Pancreas (tissue), 10 donors: Measurements from ENCODE around the gene KIF13A. TPM values are rescaled to one million over a fixed set of nuclear protein-coding genes. Genes with fewer than 3 reads are reported as not detected.

Experiments
- ATAC-seq, 4 donors: fragments of 200-7000 bp; cut with Tn5 transposase; one replicate each; pipeline versions ENCODE4 v1.8.0 to v1.9.1; 2020; ENCODE audit warnings: mild to moderate bottlenecking in 4 of 4, moderate library complexity in 4 of 4
- DNase-seq, 6 donors: peaks; one replicate each; pipeline ENCODE4 v3.0.0-alpha.2; 2020
- FAIRE-seq: peaks from 2 replicates; lab custom pipeline; 2012; peaks lifted over from hg19 to GRCh38; lab: Jason Lieb, UNC
- H3K27ac ChIP-seq, 4 donors: fragments of 200-600 bp; sonication (generic); 1 replicate in 3 of 4; 2 replicates in 1 of 4; pipeline versions ENCODE4 v1.5.0 to v1.8.0; 2020
- H3K27me3 ChIP-seq, 4 donors: fragments of 200-600 bp; one replicate each; pipeline ENCODE4 v1.8.0; 2021
- H3K36me3 ChIP-seq, 3 donors: fragments of 200-600 bp; sonication (generic) in 1 of 3; one replicate each; pipeline versions ENCODE4 v1.5.0 to v1.8.0; 2020 to 2021
- H3K4me1 ChIP-seq, 3 donors: fragments of 200-600 bp; one replicate each; pipeline ENCODE4 v1.8.0; 2021
- H3K4me3 ChIP-seq, 4 donors: fragments of 200-600 bp; sonication (generic) in 2 of 4; one replicate each; pipeline versions ENCODE4 v1.5.0 to v1.8.0; 2020 to 2021
- H3K9me3 ChIP-seq, 4 donors: fragments of 200-600 bp; one replicate each; pipeline ENCODE4 v1.8.0; 2021
- whole genome bisulfite sequencing, 2 donors: extraction: QIAGEN DNeasy Blood & Tissue Kit; methylation state at CpG; one replicate each; pipeline ENCODE4 v1.1.7; 2013; 5-methylcytosine and 5-hydroxymethylcytosine counted together
- intact Hi-C, 3 donors: fragments of 100-400 bp; cut with DNase I; formaldehyde crosslinking; loops; one replicate each; pipeline versions ENCODE4 v1.11.1 to v1.14.2; 2022
- polyA plus RNA-seq, 2 donors: library from polyadenylated mRNA; stranded (reverse); fragments of 200-250 nt; gene quantifications; one replicate each; pipeline ENCODE4 v1.2.3, GENCODE V29; 2013
- total RNA-seq, 6 donors: library from RNA; stranded (reverse); fragmentation: NEBNext Ultra II Directional in 4 of 6; extraction: Animal tissue kit (Norgen Biotek cat#: 25700) in 4 of 6; gene quantifications; one replicate each; pipeline versions ENCODE4 v1.2.1 to v1.2.4, GENCODE V29; 2021 to 2023
- TF ChIP-seq, protein P1 (sequence below), 4 donors: fragments of 200-600 bp; sonication (generic) in 3 of 4; IDR thresholded peaks; one replicate each; pipeline versions ENCODE4 v1.5.0 to v1.8.0; 2021; ENCODE audit warnings: antibody characterized with exemption in 4 of 4
- donor health status: healthy with polysubstance abuse.
- donor health status: DM: no; HTN: no; CAD: no; lungs with moderate emphysema.
- donor health status: DM: no; HTN: no; CAD: no.
- donor health status: control.
- donor health status: control.
- donor health status: Bipolar disorder and iron deficiency.
- donor health status: DM: yes; HTN: yes; CAD: no.
- donor health status: DM: no; HTN: no; CAD: no.
- donor health status: DM: no; HTN: no; CAD: no.
- donor health status: DM: yes; HTN: yes; CAD: no.

Gene KIF13A
- total and polyA plus RNA-seq, 8 donors, result 7.3 to 18.1 (median 12.5) TPM

- intact Hi-C loops, result no loop called here
- no peak for ATAC-seq
- no peak for FAIRE-seq
Measured at GRCh38 chr6:17877196-17877894, 110.1 kb downstream of the KIF13A start.

GRCh38 chr6:17874753-17875152 is 112.7 kb downstream of the KIF13A start:
- Histone ChIP-seq H3K4me3 (no peak overlapping the region), H3K4me1 (no peaks in the 10 kb centered on the region), H3K27me3 (no peaks in the 10 kb centered on the region), H3K36me3 (no peaks in the 10 kb centered on the region), H3K27ac (no peak overlapping the region), H3K9me3 (no peaks in the 10 kb centered on the region)
- intact Hi-C loops, result no loop called here
- 77 to 81% methylated on average over 10 of the region's 10 CpGs for WGBS, 2 donors
- DNase-seq, result no peak
- TF ChIP-seq, protein P1, sequence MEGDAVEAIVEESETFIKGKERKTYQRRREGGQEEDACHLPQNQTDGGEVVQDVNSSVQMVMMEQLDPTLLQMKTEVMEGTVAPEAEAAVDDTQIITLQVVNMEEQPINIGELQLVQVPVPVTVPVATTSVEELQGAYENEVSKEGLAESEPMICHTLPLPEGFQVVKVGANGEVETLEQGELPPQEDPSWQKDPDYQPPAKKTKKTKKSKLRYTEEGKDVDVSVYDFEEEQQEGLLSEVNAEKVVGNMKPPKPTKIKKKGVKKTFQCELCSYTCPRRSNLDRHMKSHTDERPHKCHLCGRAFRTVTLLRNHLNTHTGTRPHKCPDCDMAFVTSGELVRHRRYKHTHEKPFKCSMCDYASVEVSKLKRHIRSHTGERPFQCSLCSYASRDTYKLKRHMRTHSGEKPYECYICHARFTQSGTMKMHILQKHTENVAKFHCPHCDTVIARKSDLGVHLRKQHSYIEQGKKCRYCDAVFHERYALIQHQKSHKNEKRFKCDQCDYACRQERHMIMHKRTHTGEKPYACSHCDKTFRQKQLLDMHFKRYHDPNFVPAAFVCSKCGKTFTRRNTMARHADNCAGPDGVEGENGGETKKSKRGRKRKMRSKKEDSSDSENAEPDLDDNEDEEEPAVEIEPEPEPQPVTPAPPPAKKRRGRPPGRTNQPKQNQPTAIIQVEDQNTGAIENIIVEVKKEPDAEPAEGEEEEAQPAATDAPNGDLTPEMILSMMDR (IDR thresholded peaks at IDR 0.05), result no peak
- FAIRE-seq, result no peak
- no peak for ATAC-seq

More at GRCh38 chr6:17877196-17877894, 110.1 kb downstream of the KIF13A start:
- TF ChIP-seq, protein P1 (IDR thresholded peaks at IDR 0.05), result no peak
- Histone ChIP-seq H3K4me3 (no peak overlapping the region), H3K9me3 (no peaks in the 10 kb centered on the region), H3K27me3 (no peaks in the 10 kb centered on the region), H3K4me1 (no peaks in the 10 kb centered on the region), H3K36me3 (no peaks in the 10 kb centered on the region), H3K27ac (no peak overlapping the region)
- WGBS, 2 donors, result 82 to 83% methylated on average over 6 of the region's 6 CpGs
- no peak for DNase-seq

DNA sequence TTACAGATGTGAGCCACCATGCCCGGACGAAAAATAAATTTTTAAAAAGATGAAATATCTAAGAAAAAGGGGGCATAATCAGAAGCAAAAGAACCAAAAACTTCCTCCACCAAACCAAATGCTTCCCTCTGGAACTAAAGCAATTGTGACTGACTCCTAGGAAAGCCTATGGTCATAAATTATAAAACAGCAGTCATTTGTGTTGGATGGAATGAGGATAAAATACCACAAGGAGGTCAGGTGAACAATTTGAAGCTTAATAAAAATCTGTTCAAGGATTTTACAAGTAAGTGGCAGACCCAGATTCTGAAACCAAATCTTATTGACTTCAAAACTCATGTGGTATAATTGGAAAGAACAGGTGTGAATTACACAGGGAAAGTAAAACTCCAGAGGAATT is 114.5 kb downstream of the KIF13A start:
- Histone ChIP-seq H3K4me3 (no peak overlapping the region), H3K27ac (no peak overlapping the region), H3K9me3 (no peaks in the 10 kb centered on the region), H3K36me3 (no peaks in the 10 kb centered on the region), H3K27me3 (no peaks in the 10 kb centered on the region), H3K4me1 (peaks cover 7% of the 10 kb centered on the region in 3 donors)
- TF ChIP-seq, protein P1 (IDR thresholded peaks at IDR 0.05), result no peak
- intact Hi-C loops, result no loop called here
- ATAC-seq, result no peak
- no peak for DNase-seq
- 89 to 96% methylated on average over 2 of the region's 2 CpGs for WGBS, 2 donors
- FAIRE-seq, result no peak

- WGBS, 2 donors, result 87 to 89% methylated on average over 3 of the region's 3 CpGs
- no peak overlapping the region for H3K27ac ChIP-seq
- TF ChIP-seq, protein P1 (IDR thresholded peaks at IDR 0.05), result no peak
- ATAC-seq (no peak), DNase-seq (no peak), FAIRE-seq (no peak)
- H3K4me3 ChIP-seq, result no peak overlapping the region
- peaks cover 8 to 15% (median 13%) of the 10 kb centered on the region in 3 donors for H3K4me1 ChIP-seq
- H3K9me3 ChIP-seq, result no peaks in the 10 kb centered on the region
- H3K36me3 ChIP-seq, result no peaks in the 10 kb centered on the region
- intact Hi-C loops, result no loop called here
- H3K27me3 ChIP-seq, result no peaks in the 10 kb centered on the region
Measured at GRCh38 chr6:17871836-17872235, 115.6 kb downstream of the KIF13A start.

DNA sequence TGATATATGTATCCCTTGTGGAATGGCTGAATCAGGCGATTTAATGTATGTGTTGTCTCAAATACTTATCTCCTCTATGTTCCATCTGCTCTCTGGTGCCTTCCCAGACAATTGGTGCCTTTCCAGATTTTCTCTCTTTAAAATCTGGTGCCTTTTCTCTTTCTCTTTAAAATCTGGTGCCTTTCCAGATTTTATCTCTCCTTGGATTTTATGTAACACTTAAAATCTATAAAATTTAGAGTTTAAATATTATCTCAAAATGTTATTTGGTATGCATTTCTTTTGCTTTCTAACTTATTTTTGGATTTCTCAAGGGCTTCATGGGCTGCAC is 116.3 kb downstream of the KIF13A start:
- no peak for FAIRE-seq
- H3K27me3 ChIP-seq, result no peaks in the 10 kb centered on the region
- no peak for DNase-seq
- H3K4me1 ChIP-seq, result peaks cover 8 to 15% (median 13%) of the 10 kb centered on the region in 3 donors
- ATAC-seq, result no peak
- 93 to 94% methylated on average over 1 of the region's 1 CpG for WGBS, 2 donors
- H3K9me3 ChIP-seq, result no peaks in the 10 kb centered on the region
- no peak overlapping the region for H3K4me3 ChIP-seq
- intact Hi-C loops, result no loop called here
- TF ChIP-seq, protein P1 (IDR thresholded peaks at IDR 0.05), result no peak
- no peak overlapping the region for H3K27ac ChIP-seq
- H3K36me3 ChIP-seq, result no peaks in the 10 kb centered on the region
